Choroid plexus epithelial cell (primary cell): Measurements from ENCODE around the gene PRELID1.

Experiments used
- DNase-seq: peaks from one replicate; pipeline ENCODE4 v3.0.0-alpha.2; 2010; ENCODE audit warnings: low read depth
- H3K4me3 ChIP-seq: 2 replicates; pipeline ENCODE4 v1.5.1; 2011; ENCODE audit warnings: low read depth, mild to moderate bottlenecking, control low read depth, low read length, moderate library complexity
- CTCF ChIP-seq: conservative IDR thresholded peaks from 2 replicates; pipeline ENCODE4 v1.5.1; 2011; ENCODE audit warnings: low read depth, mild to moderate bottlenecking, control low read depth, inconsistent platforms, low read length, moderate library complexity

The PRELID1 gene

GRCh38 chr5:177320879-177321278 lies 17.3 kb downstream of the PRELID1 start:
- DNase-seq = no peak
- no peak overlapping the region for H3K4me3 ChIP-seq
- TF ChIP-seq CTCF = no peak

- H3K4me3 ChIP-seq = no peak overlapping the region
- no peak for TF ChIP-seq CTCF
- DNase-seq = no peak
These were observed 22.3 kb downstream of the PRELID1 start for GRCh38 chr5:177325868-177326381.

- TF ChIP-seq CTCF = peak; percentile 23
- H3K4me3 ChIP-seq = no peak overlapping the region
- peak; percentile 56 for DNase-seq
These were observed 24.2 kb downstream of the PRELID1 start for GRCh38 chr5:177327539-177328522.

- no peak overlapping the region for H3K4me3 ChIP-seq
- no peak for DNase-seq
- no peak for TF ChIP-seq CTCF
These were observed 25.1 kb downstream of the PRELID1 start for GRCh38 chr5:177328545-177329231.

- DNase-seq = no peak
These were observed 26.3 kb downstream of the PRELID1 start for GRCh38 chr5:177329883-177330282.

More at GRCh38 chr5:177329883-177330282, 26.3 kb downstream of the PRELID1 start:
- TF ChIP-seq CTCF = no peak
- H3K4me3 ChIP-seq = no peak overlapping the region
